ENCODE results near the gene ACTN1. TPM values are rescaled to one million over a fixed set of nuclear protein-coding genes. Genes with fewer than 3 reads are reported as not detected.

Gene ACTN1
- polyA plus RNA-seq, 3 donors: 41.4 to 75.0 (median 69.4) TPM

DNA sequence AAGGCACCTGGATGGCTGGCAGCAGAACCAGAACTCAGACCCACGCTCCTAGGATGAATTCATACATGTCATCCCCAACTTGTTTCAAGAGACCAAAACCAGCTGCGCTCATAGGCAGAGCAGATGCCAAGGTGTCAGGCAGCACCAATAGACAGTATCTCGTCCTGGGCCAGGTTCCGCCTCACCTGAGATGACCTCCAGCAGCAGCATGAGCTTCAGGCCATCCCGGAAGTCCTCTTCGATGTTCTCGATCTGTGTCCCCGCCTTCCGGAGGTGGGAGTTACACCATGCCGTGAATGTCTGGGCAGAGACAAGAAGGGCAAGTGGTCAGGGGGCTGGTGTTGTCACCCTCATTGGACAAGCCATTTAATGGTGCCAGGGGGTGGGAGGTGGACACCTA, 53.7 kb downstream of the ACTN1 start:
- Histone ChIP-seq H3K27me3 (ENCODE audit: control insufficient read depth in 2 of 2, insufficient read depth in 2 of 2, low read length in 2 of 2) (no peaks in the 10 kb centered on the region), H3K4me2 (replicated peaks; ENCODE audit: extremely low read depth, low read length, poor library complexity, severe bottlenecking) (no peak overlapping the region), H3K36me3 (replicated peaks in 1 of 2; ENCODE audit: control insufficient read depth in 1 of 2, insufficient read depth in 2 of 2, low read length in 2 of 2) (peaks cover 8 to 33% of the 10 kb centered on the region in 2 donors), H4K20me1 (ENCODE audit: insufficient read depth, low read length) (no peaks in the 10 kb centered on the region), H3K4me1 (ENCODE audit: control insufficient read depth in 1 of 2, insufficient read depth in 2 of 2, low read length in 2 of 2) (peaks cover 58 to 75% of the 10 kb centered on the region in 2 donors), H3K4me3 (replicated peaks in 1 of 3; ENCODE audit: low read depth in 2 of 3, low read length in 3 of 3) (no peak overlapping the region), H2AFZ (ENCODE audit: insufficient read depth, low read depth, low read length, poor library complexity, severe bottlenecking) (no peak overlapping the region), H3K9me3 (replicated peaks in 1 of 2; ENCODE audit: control insufficient read depth in 1 of 2, insufficient read depth in 1 of 2, low read length in 2 of 2) (peaks cover 7 to 13% of the 10 kb centered on the region in 2 donors), H3K79me2 (ENCODE audit: insufficient read depth, low read length) (peaks cover 96% of the 10 kb centered on the region), H3K9ac (ENCODE audit: insufficient read depth, low read length, poor library complexity, severe bottlenecking) (no peak overlapping the region), H3K27ac (ENCODE audit: low read depth in 1 of 2, low read length in 2 of 2) (peak overlapping the region in 1 of 2 donors; percentile 95)
- 98% methylated on average over 8 of the region's 10 CpGs for WGBS (ENCODE audit: insufficient coverage)
- H3K4me3 Mint-ChIP-seq: no peak overlapping the region
- H3K9me3 Mint-ChIP-seq: peaks cover 4 to 20% (median 9%) of the 10 kb centered on the region in 7 donors
- peak overlapping the region in 4 of 7 donors; percentile 26 to 84 (median 56) for H3K27ac Mint-ChIP-seq
- no peaks in the 10 kb centered on the region for H3K27me3 Mint-ChIP-seq (ENCODE audit: low read depth in 3 of 3)
- peaks cover 80% of the 10 kb centered on the region for H3K4me1 Mint-ChIP-seq
- DNase-seq: no peak
- TF ChIP-seq, protein P1, sequence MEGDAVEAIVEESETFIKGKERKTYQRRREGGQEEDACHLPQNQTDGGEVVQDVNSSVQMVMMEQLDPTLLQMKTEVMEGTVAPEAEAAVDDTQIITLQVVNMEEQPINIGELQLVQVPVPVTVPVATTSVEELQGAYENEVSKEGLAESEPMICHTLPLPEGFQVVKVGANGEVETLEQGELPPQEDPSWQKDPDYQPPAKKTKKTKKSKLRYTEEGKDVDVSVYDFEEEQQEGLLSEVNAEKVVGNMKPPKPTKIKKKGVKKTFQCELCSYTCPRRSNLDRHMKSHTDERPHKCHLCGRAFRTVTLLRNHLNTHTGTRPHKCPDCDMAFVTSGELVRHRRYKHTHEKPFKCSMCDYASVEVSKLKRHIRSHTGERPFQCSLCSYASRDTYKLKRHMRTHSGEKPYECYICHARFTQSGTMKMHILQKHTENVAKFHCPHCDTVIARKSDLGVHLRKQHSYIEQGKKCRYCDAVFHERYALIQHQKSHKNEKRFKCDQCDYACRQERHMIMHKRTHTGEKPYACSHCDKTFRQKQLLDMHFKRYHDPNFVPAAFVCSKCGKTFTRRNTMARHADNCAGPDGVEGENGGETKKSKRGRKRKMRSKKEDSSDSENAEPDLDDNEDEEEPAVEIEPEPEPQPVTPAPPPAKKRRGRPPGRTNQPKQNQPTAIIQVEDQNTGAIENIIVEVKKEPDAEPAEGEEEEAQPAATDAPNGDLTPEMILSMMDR (IDR thresholded peaks at IDR 0.05): no peak
- intact Hi-C loops (cut with micrococcal nuclease): loop anchor here in 1 of 2 donors (10.0 kb wide), 1 partner anchor 241 kb away; no protein-coding TSS in a partner anchor
- H3K36me3 Mint-ChIP-seq: peaks cover 39 to 58% of the 10 kb centered on the region in 2 donors

DNA sequence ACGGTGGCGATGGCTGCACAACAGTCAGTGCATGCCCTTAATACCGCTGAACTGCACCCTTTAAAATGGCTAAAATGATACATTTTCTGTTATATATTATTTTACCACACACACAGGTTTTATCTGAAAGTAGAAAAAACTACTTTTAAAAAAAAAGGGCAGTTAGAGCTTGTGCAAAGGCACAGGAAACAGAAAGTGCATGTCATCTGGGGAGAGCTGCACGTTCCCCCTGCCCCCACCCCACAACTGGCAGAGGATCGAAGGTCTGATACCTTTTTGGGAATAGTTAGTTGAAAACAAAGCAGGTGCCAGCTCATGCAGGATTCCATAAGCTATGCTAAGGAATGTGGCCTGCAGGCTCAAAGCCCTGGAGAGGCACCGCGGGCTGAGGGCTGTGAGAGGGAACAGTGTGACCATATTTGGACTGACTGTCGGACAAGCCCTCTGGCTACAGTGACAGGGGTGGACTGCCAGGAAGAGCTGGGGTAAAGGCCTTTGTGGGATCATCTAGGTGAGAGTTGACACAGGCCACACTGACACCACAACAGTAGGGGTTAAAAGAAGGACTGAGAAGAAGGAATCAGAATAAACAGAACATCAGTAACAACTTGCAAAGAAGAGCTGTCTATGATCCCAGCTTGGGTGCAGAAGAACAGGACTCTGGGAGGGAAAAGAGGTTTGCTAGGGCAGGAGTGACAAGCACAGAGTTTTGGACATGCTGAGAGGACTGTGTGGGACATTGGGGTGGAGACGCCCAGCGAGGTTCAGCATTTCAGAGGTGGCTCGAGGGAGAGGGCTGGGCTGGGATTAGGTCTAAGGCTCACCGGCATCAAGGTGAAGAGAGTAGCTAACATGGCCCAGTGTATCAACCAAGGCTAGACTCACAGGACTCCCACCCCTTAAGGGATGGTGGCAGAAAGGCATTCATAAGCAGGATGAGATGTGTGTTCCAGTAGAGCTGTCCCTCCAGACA, 54.6 kb downstream of the ACTN1 start:
- Histone ChIP-seq H2AFZ (ENCODE audit: insufficient read depth, low read depth, low read length, poor library complexity, severe bottlenecking) (peak overlapping the region; percentile 53), H4K20me1 (ENCODE audit: insufficient read depth, low read length) (no peaks in the 10 kb centered on the region), H3K4me3 (replicated peaks in 1 of 3; ENCODE audit: low read depth in 2 of 3, low read length in 3 of 3) (peak overlapping the region in 1 of 3 experiments; percentile 55), H3K27ac (ENCODE audit: low read depth in 1 of 2, low read length in 2 of 2) (peak overlapping the region; percentile 55 to 75), H3K36me3 (replicated peaks in 1 of 2; ENCODE audit: control insufficient read depth in 1 of 2, insufficient read depth in 2 of 2, low read length in 2 of 2) (peaks cover 16 to 42% of the 10 kb centered on the region in 2 donors), H3K27me3 (ENCODE audit: control insufficient read depth in 2 of 2, insufficient read depth in 2 of 2, low read length in 2 of 2) (no peaks in the 10 kb centered on the region), H3K4me1 (ENCODE audit: control insufficient read depth in 1 of 2, insufficient read depth in 2 of 2, low read length in 2 of 2) (peaks cover 49 to 66% of the 10 kb centered on the region in 2 donors), H3K9me3 (replicated peaks in 1 of 2; ENCODE audit: control insufficient read depth in 1 of 2, insufficient read depth in 1 of 2, low read length in 2 of 2) (peaks cover 7 to 13% of the 10 kb centered on the region in 2 donors), H3K4me2 (replicated peaks; ENCODE audit: extremely low read depth, low read length, poor library complexity, severe bottlenecking) (peak overlapping the region; percentile 65), H3K79me2 (ENCODE audit: insufficient read depth, low read length) (peaks cover 97% of the 10 kb centered on the region), H3K9ac (ENCODE audit: insufficient read depth, low read length, poor library complexity, severe bottlenecking) (no peak overlapping the region)
- H3K9me3 Mint-ChIP-seq: peaks cover 4 to 20% (median 9%) of the 10 kb centered on the region in 7 donors
- H3K27ac Mint-ChIP-seq: peak overlapping the region; percentile 84 to 96 (median 92)
- no peaks in the 10 kb centered on the region for H3K27me3 Mint-ChIP-seq (ENCODE audit: low read depth in 3 of 3)
- peaks cover 44 to 64% of the 10 kb centered on the region in 2 donors for H3K36me3 Mint-ChIP-seq
- peaks cover 72% of the 10 kb centered on the region for H3K4me1 Mint-ChIP-seq
- TF ChIP-seq, protein P1 (IDR thresholded peaks at IDR 0.05): no peak
- DNase-seq: no peak
- whole genome bisulfite sequencing (ENCODE audit: insufficient coverage): 51% methylated on average over 7 of the region's 12 CpGs
- H3K4me3 Mint-ChIP-seq: peak overlapping the region; percentile 59 to 79
- intact Hi-C loops (cut with micrococcal nuclease): loop anchor here in 1 of 2 donors (5.0 to 10.0 kb wide), 2 partner anchors 33 to 240 kb away; no protein-coding TSS in a partner anchor

All from CD14-positive monocyte (primary cell).